Hepatocyte (in vitro differentiated cells): ENCODE measurements around the gene IL21R.

Source experiments
- EZH2 ChIP-seq: fragments of 200-600 bp; sonication (generic); IDR thresholded peaks from 2 replicates; pipeline ENCODE4 v1.6.1; 2016; ENCODE audit warnings: antibody characterized with exemption, mild to moderate bottlenecking, borderline replicate concordance
- EZH2phosphoT487 ChIP-seq: fragments of 200-600 bp; sonication (generic); IDR thresholded peaks from one replicate; pipeline ENCODE4 v1.6.1; 2018; ENCODE audit warnings: antibody characterized with exemption, mild to moderate bottlenecking, low read depth, moderate library complexity; ENCODE audit not compliant: unreplicated experiment, severe bottlenecking
- TF ChIP-seq, protein P1 (sequence below): fragments of 200-600 bp; sonication (generic); IDR thresholded peaks from 2 replicates; pipeline ENCODE4 v1.5.1; 2016; ENCODE audit warnings: antibody characterized with exemption, mild to moderate bottlenecking; ENCODE audit not compliant: poor library complexity

DNA sequence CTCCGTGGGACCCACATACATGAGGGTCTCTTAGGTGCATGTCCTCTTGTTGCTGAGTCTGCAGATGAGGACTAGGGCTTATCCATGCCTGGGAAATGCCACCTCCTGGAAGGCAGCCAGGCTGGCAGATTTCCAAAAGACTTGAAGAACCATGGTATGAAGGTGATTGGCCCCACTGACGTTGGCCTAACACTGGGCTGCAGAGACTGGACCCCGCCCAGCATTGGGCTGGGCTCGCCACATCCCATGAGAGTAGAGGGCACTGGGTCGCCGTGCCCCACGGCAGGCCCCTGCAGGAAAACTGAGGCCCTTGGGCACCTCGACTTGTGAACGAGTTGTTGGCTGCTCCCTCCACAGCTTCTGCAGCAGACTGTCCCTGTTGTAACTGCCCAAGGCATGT, 38.2 kb upstream of the IL21R start:
- TF ChIP-seq, protein P1, sequence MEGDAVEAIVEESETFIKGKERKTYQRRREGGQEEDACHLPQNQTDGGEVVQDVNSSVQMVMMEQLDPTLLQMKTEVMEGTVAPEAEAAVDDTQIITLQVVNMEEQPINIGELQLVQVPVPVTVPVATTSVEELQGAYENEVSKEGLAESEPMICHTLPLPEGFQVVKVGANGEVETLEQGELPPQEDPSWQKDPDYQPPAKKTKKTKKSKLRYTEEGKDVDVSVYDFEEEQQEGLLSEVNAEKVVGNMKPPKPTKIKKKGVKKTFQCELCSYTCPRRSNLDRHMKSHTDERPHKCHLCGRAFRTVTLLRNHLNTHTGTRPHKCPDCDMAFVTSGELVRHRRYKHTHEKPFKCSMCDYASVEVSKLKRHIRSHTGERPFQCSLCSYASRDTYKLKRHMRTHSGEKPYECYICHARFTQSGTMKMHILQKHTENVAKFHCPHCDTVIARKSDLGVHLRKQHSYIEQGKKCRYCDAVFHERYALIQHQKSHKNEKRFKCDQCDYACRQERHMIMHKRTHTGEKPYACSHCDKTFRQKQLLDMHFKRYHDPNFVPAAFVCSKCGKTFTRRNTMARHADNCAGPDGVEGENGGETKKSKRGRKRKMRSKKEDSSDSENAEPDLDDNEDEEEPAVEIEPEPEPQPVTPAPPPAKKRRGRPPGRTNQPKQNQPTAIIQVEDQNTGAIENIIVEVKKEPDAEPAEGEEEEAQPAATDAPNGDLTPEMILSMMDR: no peak
- TF ChIP-seq EZH2 (no peak), EZH2phosphoT487 (no peak)
